Thoracic aorta (tissue), 2 donors: ENCODE data around the gene COBLL1. TPM values are rescaled to one million over a fixed set of nuclear protein-coding genes. Genes with fewer than 3 reads are reported as not detected.

ENCODE experiments used
- ATAC-seq: fragments of 150-250 bp; one replicate; pipeline ENCODE4 v1.8.0; 2017; ENCODE audit warnings: low read depth; ENCODE audit not compliant: insufficient number of reproducible peaks, low FRiP score
- DNase-seq: peaks from one replicate; pipeline ENCODE4 v3.0.0-alpha.2; 2020; ENCODE audit warnings: low spot score
- H3K27ac ChIP-seq, 2 donors: fragments of 200-600 bp; sonication (generic); 1 replicate in 1 of 2; 2 replicates in 1 of 2; pipeline ENCODE4 v1.5.1; 2016; ENCODE audit warnings: mild to moderate bottlenecking in 2 of 2, moderate library complexity in 2 of 2
- H3K27me3 ChIP-seq: fragments of 200-600 bp; sonication (generic); replicated peaks from 2 replicates; pipeline ENCODE4 v1.6.0; 2016; ENCODE audit warnings: mild to moderate bottlenecking; ENCODE audit not compliant: insufficient read depth
- H3K36me3 ChIP-seq: fragments of 200-600 bp; sonication (generic); one replicate; pipeline ENCODE4 v1.5.1; 2016
- H3K4me1 ChIP-seq, 2 donors: fragments of 200-600 bp; sonication (generic); 1 replicate in 1 of 2; 2 replicates in 1 of 2; pipeline versions ENCODE4 v1.5.1 to v1.6.0; 2016; ENCODE audit warnings: low read depth in 2 of 2, mild to moderate bottlenecking in 1 of 2; ENCODE audit not compliant: control insufficient read depth in 1 of 2
- H3K4me3 ChIP-seq: fragments of 200-600 bp; sonication (generic); 2 replicates; pipeline ENCODE4 v1.5.1; 2016; ENCODE audit warnings: mild to moderate bottlenecking
- H3K9me3 ChIP-seq: fragments of 200-600 bp; sonication (generic); 2 replicates; pipeline ENCODE4 v1.5.1; 2016
- CTCF ChIP-seq: fragments of 200-600 bp; sonication (generic); IDR thresholded peaks from one replicate; pipeline ENCODE4 v1.5.1; 2019; ENCODE audit warnings: antibody characterized with exemption
- total RNA-seq, 2 donors: library from RNA; depleted of rRNA; stranded (reverse); fragments of >200 nt; gene quantifications; one replicate each; pipeline versions ENCODE4 v1.1.0 to v1.2.3, GENCODE V29; 2016

Gene COBLL1
- total RNA-seq, 2 donors from 2014 or later = 62.0 to 64.6 TPM

DNA sequence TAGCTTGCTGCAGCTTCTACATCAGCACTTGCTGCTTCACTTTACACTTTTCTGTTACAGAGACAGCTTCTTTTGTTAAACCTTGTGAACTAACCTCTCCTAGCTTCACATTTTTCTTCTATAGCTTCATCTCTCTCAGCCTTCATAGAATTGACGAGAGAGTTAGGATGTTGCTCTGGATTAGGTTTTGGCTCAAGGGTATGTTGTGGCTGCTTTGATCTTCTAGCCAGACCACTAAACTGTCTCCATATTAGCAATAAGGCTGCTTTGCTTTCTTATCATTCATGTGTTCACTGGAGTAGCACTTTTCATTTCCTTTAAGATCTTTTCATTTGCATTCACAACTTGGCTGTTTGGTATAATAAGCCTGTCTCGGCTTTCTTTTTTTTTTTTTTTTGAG, 174.1 kb downstream of the COBLL1 start:
- Histone ChIP-seq H3K4me1 (peaks cover 0 to 4% of the 10 kb centered on the region in 2 donors), H3K4me3 (no peak overlapping the region), H3K27ac (no peak overlapping the region), H3K27me3 (no peaks in the 10 kb centered on the region), H3K36me3 (no peaks in the 10 kb centered on the region), H3K9me3 (no peaks in the 10 kb centered on the region)
- TF ChIP-seq CTCF = no peak
- DNase-seq = no peak
- ATAC-seq = no peak

DNA sequence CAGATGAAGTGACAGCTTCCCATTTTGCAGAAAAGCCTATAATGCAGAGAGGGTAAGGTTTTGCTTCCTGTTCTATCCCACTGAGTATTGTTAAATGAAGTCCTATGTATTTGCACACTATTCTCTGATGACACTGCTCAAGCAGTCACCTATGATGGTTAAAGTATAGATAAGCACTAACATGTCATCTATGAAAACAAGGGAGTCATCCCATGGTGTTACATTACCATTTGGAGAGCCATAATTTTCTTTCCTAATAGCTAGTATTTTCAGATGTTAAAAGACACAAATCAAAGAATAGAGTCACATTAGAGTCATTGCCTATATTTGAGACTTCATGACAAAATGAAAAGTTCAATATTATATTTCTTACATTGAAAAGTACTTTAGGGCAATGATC, 177.6 kb downstream of the COBLL1 start:
- H3K4me1 ChIP-seq = no peaks in the 10 kb centered on the region
- ATAC-seq = no peak
- no peaks in the 10 kb centered on the region for H3K27me3 ChIP-seq
- no peak overlapping the region for H3K27ac ChIP-seq
- no peak for TF ChIP-seq CTCF
- no peaks in the 10 kb centered on the region for H3K9me3 ChIP-seq
- H3K4me3 ChIP-seq = no peak overlapping the region
- no peak for DNase-seq
- H3K36me3 ChIP-seq = no peaks in the 10 kb centered on the region

- DNase-seq (no peak), ATAC-seq (no peak)
- Histone ChIP-seq H3K36me3 (no peaks in the 10 kb centered on the region), H3K27me3 (no peaks in the 10 kb centered on the region), H3K27ac (no peak overlapping the region), H3K4me1 (no peaks in the 10 kb centered on the region), H3K4me3 (no peak overlapping the region), H3K9me3 (no peaks in the 10 kb centered on the region)
- TF ChIP-seq CTCF = no peak
Measured at GRCh38 chr2:164662868-164663631, 178.6 kb downstream of the COBLL1 start.

DNA sequence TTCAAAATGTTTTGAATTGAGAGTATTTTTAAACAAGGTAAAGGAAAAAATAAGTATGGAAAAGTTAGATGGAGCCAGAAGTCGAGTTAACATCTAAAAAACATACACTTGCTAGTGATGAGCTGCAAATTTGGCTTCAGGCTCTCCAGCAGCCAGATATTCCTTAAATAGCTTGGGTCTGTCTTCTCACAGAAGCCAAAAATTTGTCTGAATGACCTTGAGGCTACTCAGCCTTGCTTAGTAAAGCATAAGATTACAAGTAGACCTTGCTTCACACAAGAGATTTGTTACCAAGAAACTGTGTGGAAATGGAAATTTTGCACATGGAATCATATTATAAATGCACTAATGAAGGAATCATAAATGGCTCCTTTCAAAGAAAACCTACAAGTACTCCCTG, 179.6 kb downstream of the COBLL1 start:
- TF ChIP-seq CTCF = no peak
- Histone ChIP-seq H3K4me3 (no peak overlapping the region), H3K27me3 (no peaks in the 10 kb centered on the region), H3K36me3 (no peaks in the 10 kb centered on the region), H3K27ac (no peak overlapping the region), H3K4me1 (no peaks in the 10 kb centered on the region), H3K9me3 (no peaks in the 10 kb centered on the region)
- DNase-seq = no peak
- no peak for ATAC-seq

GRCh38 chr2:164661349-164661748, 180.3 kb downstream of the COBLL1 start:
- no peak overlapping the region for H3K27ac ChIP-seq
- ATAC-seq (no peak), DNase-seq (no peak)
- no peaks in the 10 kb centered on the region for H3K36me3 ChIP-seq
- H3K4me3 ChIP-seq = no peak overlapping the region
- H3K9me3 ChIP-seq = no peaks in the 10 kb centered on the region
- no peaks in the 10 kb centered on the region for H3K27me3 ChIP-seq
- no peak for TF ChIP-seq CTCF
- no peaks in the 10 kb centered on the region for H3K4me1 ChIP-seq
